ENCODE data around the gene GRHL3.

Gene GRHL3

DNA sequence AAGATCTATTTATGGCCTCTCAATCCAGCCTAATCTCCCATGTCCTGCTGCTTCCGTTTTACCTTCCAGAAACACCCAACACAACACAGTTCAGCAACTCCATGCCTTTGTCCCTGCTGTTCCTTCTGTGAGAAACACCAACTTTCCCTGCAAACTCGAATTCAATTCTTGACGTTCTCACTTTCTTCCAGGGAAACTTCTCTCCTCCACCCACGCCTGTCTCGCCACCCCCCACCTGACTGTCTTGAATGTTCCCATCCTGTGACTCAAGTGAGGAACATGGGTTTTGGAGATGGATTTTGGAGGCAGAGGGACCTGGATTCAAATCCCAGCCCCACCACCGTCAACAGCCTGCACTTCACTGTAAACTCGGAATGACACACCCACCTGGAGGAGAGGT, 44.8 kb downstream of the GRHL3 start:
- H3K36me3 ChIP-seq (ENCODE audit: low read depth) = peaks cover 20% of the 10 kb centered on the region; the same call in 1 of the 2 replicates
- peak overlapping the region; percentile 84 for H3K27ac ChIP-seq (ENCODE audit: poor library complexity, severe bottlenecking)
- TF ChIP-seq, protein P1, sequence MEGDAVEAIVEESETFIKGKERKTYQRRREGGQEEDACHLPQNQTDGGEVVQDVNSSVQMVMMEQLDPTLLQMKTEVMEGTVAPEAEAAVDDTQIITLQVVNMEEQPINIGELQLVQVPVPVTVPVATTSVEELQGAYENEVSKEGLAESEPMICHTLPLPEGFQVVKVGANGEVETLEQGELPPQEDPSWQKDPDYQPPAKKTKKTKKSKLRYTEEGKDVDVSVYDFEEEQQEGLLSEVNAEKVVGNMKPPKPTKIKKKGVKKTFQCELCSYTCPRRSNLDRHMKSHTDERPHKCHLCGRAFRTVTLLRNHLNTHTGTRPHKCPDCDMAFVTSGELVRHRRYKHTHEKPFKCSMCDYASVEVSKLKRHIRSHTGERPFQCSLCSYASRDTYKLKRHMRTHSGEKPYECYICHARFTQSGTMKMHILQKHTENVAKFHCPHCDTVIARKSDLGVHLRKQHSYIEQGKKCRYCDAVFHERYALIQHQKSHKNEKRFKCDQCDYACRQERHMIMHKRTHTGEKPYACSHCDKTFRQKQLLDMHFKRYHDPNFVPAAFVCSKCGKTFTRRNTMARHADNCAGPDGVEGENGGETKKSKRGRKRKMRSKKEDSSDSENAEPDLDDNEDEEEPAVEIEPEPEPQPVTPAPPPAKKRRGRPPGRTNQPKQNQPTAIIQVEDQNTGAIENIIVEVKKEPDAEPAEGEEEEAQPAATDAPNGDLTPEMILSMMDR (IDR thresholded peaks at IDR 0.05; ENCODE audit: poor library complexity, severe bottlenecking) = no peak
- no peak overlapping the region for H3K4me3 ChIP-seq (ENCODE audit: severe bottlenecking)
- DNase-seq (ENCODE audit: low spot score) (no peak), ATAC-seq (ENCODE audit: low read depth) (no peak)
- no peaks in the 10 kb centered on the region for H3K9me3 ChIP-seq (ENCODE audit: severe bottlenecking)
- no peaks in the 10 kb centered on the region for H3K27me3 ChIP-seq (ENCODE audit: insufficient read depth, poor library complexity, severe bottlenecking)
- H3K4me1 ChIP-seq (ENCODE audit: insufficient read depth, poor library complexity, severe bottlenecking) = peaks cover 34% of the 10 kb centered on the region

DNA sequence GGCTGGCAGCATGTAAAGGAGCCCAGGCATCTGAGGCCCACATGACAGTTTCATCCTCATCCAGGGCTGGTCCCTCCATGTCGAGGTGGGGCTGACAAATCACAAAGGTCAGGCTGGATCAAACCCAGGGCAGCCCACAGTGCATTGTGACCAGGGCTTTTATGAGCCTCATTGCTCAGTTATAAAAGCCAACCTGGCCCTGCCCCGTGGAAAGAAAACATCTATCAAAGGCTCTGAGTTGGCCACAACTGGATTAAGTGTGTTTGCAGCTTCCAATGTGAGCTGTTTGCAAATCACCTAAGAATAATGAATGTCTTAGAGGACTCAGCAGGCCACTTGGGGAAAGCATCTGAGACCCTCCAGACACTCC, 45.4 kb downstream of the GRHL3 start:
- ATAC-seq (ENCODE audit: low read depth) = peak; percentile 8; the same call in 1 of the 3 replicates
- Histone ChIP-seq H3K4me3 (ENCODE audit: severe bottlenecking) (no peak overlapping the region), H3K36me3 (ENCODE audit: low read depth) (peaks cover 22% of the 10 kb centered on the region; the same call in 1 of the 2 replicates), H3K4me1 (ENCODE audit: insufficient read depth, poor library complexity, severe bottlenecking) (peaks cover 34% of the 10 kb centered on the region), H3K9me3 (ENCODE audit: severe bottlenecking) (no peaks in the 10 kb centered on the region), H3K27me3 (ENCODE audit: insufficient read depth, poor library complexity, severe bottlenecking) (no peaks in the 10 kb centered on the region), H3K27ac (ENCODE audit: poor library complexity, severe bottlenecking) (peak overlapping the region; percentile 84)
- TF ChIP-seq, protein P1 (IDR thresholded peaks at IDR 0.05; ENCODE audit: poor library complexity, severe bottlenecking) = no peak
- DNase-seq (ENCODE audit: low spot score) = no peak

DNA sequence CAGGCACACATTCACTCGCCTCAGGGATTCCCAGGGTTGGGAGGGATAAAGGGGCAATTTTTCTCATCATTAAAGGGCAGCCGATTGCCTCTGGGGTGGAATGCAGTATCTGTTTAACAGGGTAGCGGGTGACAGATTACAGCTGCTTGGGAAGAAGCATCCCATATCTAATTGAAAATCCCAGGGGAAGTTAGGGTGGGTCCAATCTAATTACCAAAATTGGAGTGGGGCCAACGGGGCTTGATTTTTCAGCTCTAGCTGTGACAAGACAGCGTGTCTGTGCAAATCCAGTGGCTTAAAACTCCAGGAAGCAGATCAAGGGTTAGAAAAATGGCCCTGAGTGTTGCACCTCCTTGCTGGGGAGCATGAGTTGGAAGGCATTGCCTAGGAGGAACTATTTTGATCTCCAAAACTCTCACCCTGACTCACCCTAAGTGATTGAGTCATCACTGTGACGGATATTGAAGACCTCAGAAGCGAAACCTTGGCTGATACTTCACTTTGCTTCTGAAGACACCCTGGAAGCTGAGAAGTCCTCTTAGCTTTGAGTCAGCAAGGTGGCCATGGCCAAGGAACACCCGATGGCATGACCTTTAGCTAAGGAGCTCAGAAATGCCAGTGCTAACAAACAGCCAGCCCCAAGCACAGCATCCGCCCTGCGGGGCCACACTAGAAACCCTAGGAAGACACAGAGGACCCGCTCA, 46.0 kb downstream of the GRHL3 start:
- ATAC-seq (ENCODE audit: low read depth) (peak; percentile 89), DNase-seq (ENCODE audit: low spot score) (no peak)
- peak overlapping the region; percentile 84 for H3K27ac ChIP-seq (ENCODE audit: poor library complexity, severe bottlenecking)

DNA sequence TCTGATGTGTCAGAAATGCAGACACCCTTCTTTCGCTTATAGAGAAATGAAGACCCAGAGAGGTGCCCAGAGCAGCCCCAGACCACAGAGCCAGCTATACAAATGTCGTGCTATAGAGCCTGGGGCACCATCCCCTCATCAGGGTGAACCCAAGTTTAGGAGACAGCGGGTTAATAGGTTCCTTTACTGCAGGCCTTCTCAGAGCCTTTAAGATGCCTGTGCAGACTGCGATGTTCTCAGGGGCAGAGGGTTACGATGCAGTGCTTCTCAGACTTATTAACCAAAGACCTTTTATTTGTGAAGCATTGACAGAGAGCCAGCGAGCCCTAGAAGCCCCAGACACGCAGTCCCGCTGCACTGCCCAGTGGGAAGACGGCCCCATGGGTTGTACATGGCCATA, 47.5 kb downstream of the GRHL3 start:
- Histone ChIP-seq H3K27me3 (ENCODE audit: insufficient read depth, poor library complexity, severe bottlenecking) (no peaks in the 10 kb centered on the region), H3K36me3 (ENCODE audit: low read depth) (peaks cover 12% of the 10 kb centered on the region), H3K9me3 (ENCODE audit: severe bottlenecking) (no peaks in the 10 kb centered on the region), H3K27ac (ENCODE audit: poor library complexity, severe bottlenecking) (no peak overlapping the region), H3K4me3 (ENCODE audit: severe bottlenecking) (no peak overlapping the region), H3K4me1 (ENCODE audit: insufficient read depth, poor library complexity, severe bottlenecking) (peaks cover 34% of the 10 kb centered on the region)
- ATAC-seq (ENCODE audit: low read depth) = no peak
- no peak for DNase-seq (ENCODE audit: low spot score)
- TF ChIP-seq, protein P1 (IDR thresholded peaks at IDR 0.05; ENCODE audit: poor library complexity, severe bottlenecking) = no peak

More for the DNA sequence above, 46.0 kb downstream of the GRHL3 start:
- peaks cover 17% of the 10 kb centered on the region; the same call in 1 of the 2 replicates for H3K36me3 ChIP-seq (ENCODE audit: low read depth)
- H3K4me3 ChIP-seq (ENCODE audit: severe bottlenecking) = no peak overlapping the region
- TF ChIP-seq, protein P1 (IDR thresholded peaks at IDR 0.05; ENCODE audit: poor library complexity, severe bottlenecking) = no peak
- H3K4me1 ChIP-seq (ENCODE audit: insufficient read depth, poor library complexity, severe bottlenecking) = peaks cover 34% of the 10 kb centered on the region
- H3K27me3 ChIP-seq (ENCODE audit: insufficient read depth, poor library complexity, severe bottlenecking) = no peaks in the 10 kb centered on the region
- no peaks in the 10 kb centered on the region for H3K9me3 ChIP-seq (ENCODE audit: severe bottlenecking)

DNA sequence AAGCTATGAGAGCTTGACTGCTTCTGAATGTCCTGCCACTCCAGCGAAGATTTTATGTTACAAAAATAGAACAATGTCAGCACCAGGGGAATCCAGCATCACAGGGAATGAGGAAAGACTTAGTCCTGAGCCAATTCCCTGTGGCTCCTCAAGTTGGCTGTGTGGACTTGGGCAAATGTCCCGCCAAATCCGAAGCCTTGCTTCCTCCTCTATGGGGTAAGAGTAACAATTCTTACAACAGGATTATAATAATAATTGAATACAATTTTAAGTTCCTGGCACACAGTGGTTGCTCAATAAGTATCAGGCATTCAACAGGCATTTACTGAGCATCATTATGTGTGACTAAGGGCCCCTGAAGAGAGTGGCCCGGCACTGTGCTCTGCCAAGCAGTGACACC, 50.0 kb downstream of the GRHL3 start:
- Histone ChIP-seq H3K27me3 (ENCODE audit: insufficient read depth, poor library complexity, severe bottlenecking) (no peaks in the 10 kb centered on the region), H3K4me1 (ENCODE audit: insufficient read depth, poor library complexity, severe bottlenecking) (peaks cover 16% of the 10 kb centered on the region), H3K27ac (ENCODE audit: poor library complexity, severe bottlenecking) (no peak overlapping the region), H3K4me3 (ENCODE audit: severe bottlenecking) (no peak overlapping the region), H3K36me3 (ENCODE audit: low read depth) (peaks cover 12% of the 10 kb centered on the region), H3K9me3 (ENCODE audit: severe bottlenecking) (no peaks in the 10 kb centered on the region)
- ATAC-seq (ENCODE audit: low read depth) (no peak), DNase-seq (ENCODE audit: low spot score) (no peak)
- TF ChIP-seq, protein P1 (IDR thresholded peaks at IDR 0.05; ENCODE audit: poor library complexity, severe bottlenecking) = no peak
